ENCODE measurements around the gene SPINK13.
A peak's percentile ranks its signal among the peaks of the same experiment; 100 is the strongest.

Gene SPINK13

GRCh38 chr5:148314187-148314586, 45.6 kb downstream of the SPINK13 start:
- no peak for DNase-seq

GRCh38 chr5:148314731-148315130, 46.1 kb downstream of the SPINK13 start:
- DNase-seq: no peak

- peak; percentile 47 for DNase-seq
Observed at GRCh38 chr5:148320011-148320963, 51.7 kb downstream of the SPINK13 start.

GRCh38 chr5:148333262-148333849, 64.8 kb downstream of the SPINK13 start:
- DNase-seq: no peak

GRCh38 chr5:148335259-148335658, 66.7 kb downstream of the SPINK13 start, which contains the start of gene SPINK9:
Gene SPINK9 (plus strand): TSS chr5:148335559. CDS start chr5:148335614, 55 bp downstream.
- no peak for DNase-seq
